Thymus (tissue), 11 donors: ENCODE results near the gene MARCKS. TPM values are rescaled to one million over a fixed set of nuclear protein-coding genes. Genes with fewer than 3 reads are reported as not detected.

Experiments
- DNase-seq, 9 donors: peaks; one replicate each; pipeline ENCODE4 v3.0.0-alpha.2; 2013; ENCODE audit warnings: low spot score in 9 of 9, low read depth in 6 of 9, missing footprints in 1 of 9
- H3K27ac ChIP-seq, 2 donors: one replicate each; pipeline ENCODE4 v1.5.1; 2013; ENCODE audit warnings: control low read depth in 1 of 2, low read depth in 1 of 2, low read length in 1 of 2, mild to moderate bottlenecking in 1 of 2, moderate library complexity in 1 of 2
- H3K27me3 ChIP-seq, 2 donors: one replicate each; pipeline ENCODE4 v1.5.1; 2013; ENCODE audit warnings: low read length in 1 of 2; ENCODE audit not compliant: control insufficient read depth in 2 of 2, insufficient read depth in 1 of 2
- H3K36me3 ChIP-seq, 2 donors: one replicate each; pipeline ENCODE4 v1.5.1; 2013; ENCODE audit warnings: low read length in 1 of 2, mild to moderate bottlenecking in 1 of 2, moderate library complexity in 1 of 2; ENCODE audit not compliant: control insufficient read depth in 2 of 2, insufficient read depth in 2 of 2
- H3K4me1 ChIP-seq, 2 donors: one replicate each; pipeline ENCODE4 v1.5.1; 2013; ENCODE audit warnings: low read length in 2 of 2; ENCODE audit not compliant: control insufficient read depth in 2 of 2, insufficient read depth in 2 of 2
- H3K4me3 ChIP-seq, 2 donors: one replicate each; pipeline ENCODE4 v1.5.1; 2013; ENCODE audit warnings: low read length in 2 of 2, control low read depth in 1 of 2, mild to moderate bottlenecking in 1 of 2
- H3K9me3 ChIP-seq, 2 donors: one replicate each; pipeline ENCODE4 v1.5.1; 2013; ENCODE audit warnings: low read length in 1 of 2, mild to moderate bottlenecking in 1 of 2; ENCODE audit not compliant: control insufficient read depth in 2 of 2, insufficient read depth in 1 of 2
- WGBS: extraction: QIAGEN DNeasy Blood & Tissue Kit; methylation state at CpG from one replicate; pipeline ENCODE4 v1.1.7; 2013; 5-methylcytosine and 5-hydroxymethylcytosine counted together
- polyA plus RNA-seq: library from polyadenylated mRNA; stranded (reverse); fragments of 200-250 nt; gene quantifications from one replicate; pipeline ENCODE4 v1.2.3, GENCODE V29; 2013
- total RNA-seq: library from RNA; stranded (reverse); fragments of 120-200 nt; gene quantifications from one replicate; pipeline ENCODE4 v1.2.4, GENCODE V29; 2013
- donor health status: healthy.

Gene MARCKS
- total and polyA plus RNA-seq, 2 donors, result 87.5 to 94.5 TPM

GRCh38 chr6:113843500-113844073 lies 13.6 kb upstream of the MARCKS start:
- 97% methylated on average over 6 of the region's 6 CpGs for WGBS
- H3K27ac ChIP-seq, result no peak overlapping the region
- no peaks in the 10 kb centered on the region for H3K9me3 ChIP-seq
- no peaks in the 10 kb centered on the region for H3K4me1 ChIP-seq
- no peak overlapping the region for H3K4me3 ChIP-seq
- no peaks in the 10 kb centered on the region for H3K36me3 ChIP-seq
- DNase-seq, result no peak
- H3K27me3 ChIP-seq, result no peaks in the 10 kb centered on the region

- Histone ChIP-seq H3K27ac (no peak overlapping the region), H3K27me3 (no peaks in the 10 kb centered on the region), H3K9me3 (no peaks in the 10 kb centered on the region), H3K36me3 (no peaks in the 10 kb centered on the region), H3K4me1 (no peaks in the 10 kb centered on the region), H3K4me3 (no peak overlapping the region)
- DNase-seq, result no peak
- WGBS, result 98% methylated on average over 1 of the region's 1 CpG
These were observed 10.6 kb upstream of the MARCKS start for GRCh38 chr6:113846577-113846976.

DNA sequence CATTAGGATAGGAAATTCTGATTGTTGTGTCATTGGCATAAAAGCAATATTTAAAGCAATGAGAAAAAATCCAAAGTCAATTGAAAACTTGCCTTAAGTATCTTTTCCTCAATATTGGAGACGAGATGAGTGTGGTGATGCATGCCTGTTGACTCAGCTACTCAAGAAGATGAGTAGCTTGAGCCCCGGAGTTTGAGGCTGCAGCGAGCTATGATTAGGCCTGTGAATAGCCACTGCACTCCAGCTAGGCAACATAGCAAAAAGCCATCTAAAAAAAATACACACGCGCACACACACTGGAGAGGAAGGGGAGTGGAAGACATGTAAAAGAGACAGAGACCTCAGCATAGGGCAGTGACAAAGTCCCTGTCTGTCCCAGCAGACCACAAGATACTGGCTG lies 9.7 kb upstream of the MARCKS start:
- WGBS, result 96% methylated on average over 5 of the region's 5 CpGs
- Histone ChIP-seq H3K27me3 (no peaks in the 10 kb centered on the region), H3K27ac (no peak overlapping the region), H3K36me3 (no peaks in the 10 kb centered on the region), H3K4me3 (no peak overlapping the region), H3K4me1 (no peaks in the 10 kb centered on the region), H3K9me3 (no peaks in the 10 kb centered on the region)
- no peak for DNase-seq

DNA sequence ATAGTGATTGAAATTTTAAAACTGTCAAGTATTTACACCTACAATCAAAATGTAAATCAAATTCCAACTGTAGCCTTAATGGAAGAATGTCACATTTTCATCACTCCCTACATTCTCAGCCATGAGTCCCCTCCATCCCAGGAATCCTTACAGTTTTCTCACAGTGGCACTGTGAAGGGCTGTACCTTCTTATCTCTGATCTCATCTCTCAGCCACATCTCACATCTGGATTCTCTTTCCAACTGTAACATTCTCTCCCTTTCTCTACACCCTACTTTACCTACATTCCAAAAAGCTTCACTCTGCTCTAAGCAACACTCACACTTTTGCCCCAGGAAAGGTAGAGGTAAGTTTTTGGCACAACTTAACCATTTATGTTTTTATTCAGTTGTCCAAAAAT lies 8.9 kb upstream of the MARCKS start:
- Histone ChIP-seq H3K4me1 (no peaks in the 10 kb centered on the region), H3K4me3 (no peak overlapping the region), H3K9me3 (no peaks in the 10 kb centered on the region), H3K36me3 (no peaks in the 10 kb centered on the region), H3K27ac (no peak overlapping the region), H3K27me3 (no peaks in the 10 kb centered on the region)
- no peak for DNase-seq

- 99% methylated on average over 1 of the region's 1 CpG for WGBS
- Histone ChIP-seq H3K36me3 (no peaks in the 10 kb centered on the region), H3K4me1 (peaks cover under 1 to 1% of the 10 kb centered on the region in 2 donors), H3K27me3 (no peaks in the 10 kb centered on the region), H3K4me3 (no peak overlapping the region), H3K9me3 (no peaks in the 10 kb centered on the region), H3K27ac (no peak overlapping the region)
- DNase-seq, result no peak
These were observed 8.3 kb upstream of the MARCKS start for GRCh38 chr6:113848811-113849210.

GRCh38 chr6:113853252-113853651 lies 3.9 kb upstream of the MARCKS start:
- peaks cover 6 to 18% of the 10 kb centered on the region in 2 donors for H3K4me1 ChIP-seq
- no peak for DNase-seq
- peaks cover 0 to 2% of the 10 kb centered on the region in 2 donors for H3K27me3 ChIP-seq
- no peaks in the 10 kb centered on the region for H3K36me3 ChIP-seq
- H3K4me3 ChIP-seq, result no peak overlapping the region
- H3K9me3 ChIP-seq, result no peaks in the 10 kb centered on the region
- WGBS, result 97% methylated on average over 3 of the region's 3 CpGs
- H3K27ac ChIP-seq, result no peak overlapping the region

DNA sequence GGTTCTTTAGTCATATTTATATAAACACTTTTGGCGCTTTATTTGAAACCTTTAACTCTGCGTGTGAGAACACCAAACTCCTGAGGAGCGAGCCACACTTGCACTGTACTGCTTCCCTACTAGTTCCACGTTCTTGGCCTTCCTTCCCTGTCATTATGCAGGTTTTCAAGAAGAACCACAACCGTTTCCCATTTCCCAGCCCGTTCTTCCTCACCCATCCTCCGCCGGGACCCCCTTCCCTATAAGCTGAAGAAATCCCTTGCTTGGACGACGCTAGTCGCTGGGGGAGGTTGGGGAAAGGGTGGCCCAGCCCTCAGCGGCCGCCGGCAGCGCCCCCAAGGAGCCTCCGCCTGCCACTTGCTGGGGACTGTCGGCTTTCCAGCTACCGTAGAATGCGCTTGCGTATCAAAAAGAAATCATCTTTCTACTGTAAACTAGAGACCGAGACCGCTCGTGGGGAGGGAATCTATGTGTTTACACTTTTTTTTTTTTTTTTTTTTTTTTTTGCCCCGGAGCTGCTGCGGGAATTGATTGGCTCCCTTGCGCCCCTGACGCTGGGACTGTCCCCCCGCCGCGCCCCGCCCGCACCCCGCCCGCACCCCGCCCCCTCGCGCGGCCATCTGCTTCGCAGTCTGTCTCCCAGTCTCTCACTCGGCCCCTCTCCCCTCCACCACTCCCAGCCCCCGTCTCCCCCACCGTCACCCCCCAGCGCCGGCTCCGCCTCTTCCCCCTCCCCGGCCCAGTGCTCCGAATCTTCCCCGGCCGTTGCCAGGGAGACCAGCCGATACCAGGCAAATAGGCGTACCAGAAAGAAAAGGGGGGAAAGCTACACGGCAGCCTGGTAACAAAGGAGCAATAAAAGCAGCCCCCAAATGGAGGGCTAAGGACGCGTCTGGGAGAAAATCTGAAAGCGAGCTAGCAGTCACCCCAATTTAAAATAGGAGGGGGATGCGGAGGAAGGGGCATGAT lies 2.3 kb upstream of the MARCKS start:
- 2% methylated on average over 56 of the region's 56 CpGs for WGBS
- DNase-seq, result peak in 8 of 9 donors; percentile 61 to 93 (median 80)

DNA sequence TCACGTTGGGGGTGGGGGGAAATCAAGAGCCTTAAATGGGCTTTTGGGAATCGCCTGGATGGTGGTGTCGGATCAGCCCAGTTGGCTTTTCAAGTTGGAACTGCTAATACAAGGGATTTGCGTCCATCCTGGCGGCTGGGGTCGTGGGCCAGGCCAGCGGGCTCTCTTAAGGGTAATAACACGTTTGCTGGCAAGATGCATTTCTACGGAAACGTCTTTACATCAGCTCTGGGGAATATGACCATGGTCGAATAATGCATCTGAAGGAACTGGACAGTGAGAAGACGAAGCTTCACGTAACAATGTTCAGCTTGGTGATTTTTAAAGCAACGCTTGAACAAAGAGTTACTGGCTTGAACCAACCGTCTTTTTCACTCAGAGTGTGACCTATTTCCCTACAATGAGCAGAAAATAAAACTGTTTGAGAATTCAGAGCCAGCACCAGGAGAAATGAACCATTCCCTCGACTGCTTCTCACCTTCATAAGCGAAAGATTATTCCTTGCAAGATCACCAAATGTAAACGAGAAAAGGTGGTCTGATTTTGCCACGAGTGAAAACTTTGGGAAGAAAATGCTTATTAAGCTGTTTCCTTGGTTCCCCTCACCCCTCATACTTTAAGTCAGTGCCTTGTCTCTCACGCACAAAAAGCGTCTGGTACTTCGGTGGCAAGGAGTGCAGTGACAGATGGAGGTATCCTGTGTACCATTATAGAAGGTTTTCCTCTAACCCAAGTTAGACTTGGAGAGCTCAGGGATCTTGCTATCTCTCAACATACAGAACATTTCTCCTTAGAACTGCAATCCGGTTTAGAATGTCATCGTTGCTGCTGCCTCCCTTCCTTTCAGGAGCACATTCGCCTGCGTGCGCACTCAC lies 1.4 kb upstream of the MARCKS start:
- 2% methylated on average over 27 of the region's 27 CpGs for WGBS

More for the DNA sequence above, 2.3 kb upstream of the MARCKS start:
- peak overlapping the region; percentile 79 to 91 for H3K4me3 ChIP-seq
- H3K9me3 ChIP-seq, result no peaks in the 10 kb centered on the region
- H3K27me3 ChIP-seq, result peaks cover 0 to 2% of the 10 kb centered on the region in 2 donors
- peak overlapping the region; percentile 89 to 96 for H3K27ac ChIP-seq
- H3K36me3 ChIP-seq, result no peaks in the 10 kb centered on the region
- H3K4me1 ChIP-seq, result peaks cover 10 to 18% of the 10 kb centered on the region in 2 donors

More for the DNA sequence above, 1.4 kb upstream of the MARCKS start:
- Histone ChIP-seq H3K4me1 (peaks cover 11 to 21% of the 10 kb centered on the region in 2 donors), H3K27ac (peak overlapping the region; percentile 86 to 93), H3K36me3 (peaks cover 2 to 3% of the 10 kb centered on the region in 2 donors), H3K4me3 (peak overlapping the region; percentile 79 to 91), H3K9me3 (no peaks in the 10 kb centered on the region), H3K27me3 (peaks cover 0 to 2% of the 10 kb centered on the region in 2 donors)
- DNase-seq, result peak in 8 of 9 donors; percentile 51 to 86 (median 66)
